GM18498 (cell line): ENCODE results near the gene MMP11.
"Not testable (repeated sequence)": the region's sequence is repeated elsewhere in the genome, so short reads cannot be mapped to it uniquely, and the experiment has no call there.

Experiments used
- ATAC-seq: cut with Tn5 transposase; IDR thresholded peaks from one replicate; pipeline ENCODE4 v1.9.1; 2021; ENCODE audit warnings: mild to moderate bottlenecking, moderate library complexity; ENCODE audit not compliant: unreplicated experiment

Gene MMP11, protein sequence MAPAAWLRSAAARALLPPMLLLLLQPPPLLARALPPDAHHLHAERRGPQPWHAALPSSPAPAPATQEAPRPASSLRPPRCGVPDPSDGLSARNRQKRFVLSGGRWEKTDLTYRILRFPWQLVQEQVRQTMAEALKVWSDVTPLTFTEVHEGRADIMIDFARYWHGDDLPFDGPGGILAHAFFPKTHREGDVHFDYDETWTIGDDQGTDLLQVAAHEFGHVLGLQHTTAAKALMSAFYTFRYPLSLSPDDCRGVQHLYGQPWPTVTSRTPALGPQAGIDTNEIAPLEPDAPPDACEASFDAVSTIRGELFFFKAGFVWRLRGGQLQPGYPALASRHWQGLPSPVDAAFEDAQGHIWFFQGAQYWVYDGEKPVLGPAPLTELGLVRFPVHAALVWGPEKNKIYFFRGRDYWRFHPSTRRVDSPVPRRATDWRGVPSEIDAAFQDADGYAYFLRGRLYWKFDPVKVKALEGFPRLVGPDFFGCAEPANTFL

DNA sequence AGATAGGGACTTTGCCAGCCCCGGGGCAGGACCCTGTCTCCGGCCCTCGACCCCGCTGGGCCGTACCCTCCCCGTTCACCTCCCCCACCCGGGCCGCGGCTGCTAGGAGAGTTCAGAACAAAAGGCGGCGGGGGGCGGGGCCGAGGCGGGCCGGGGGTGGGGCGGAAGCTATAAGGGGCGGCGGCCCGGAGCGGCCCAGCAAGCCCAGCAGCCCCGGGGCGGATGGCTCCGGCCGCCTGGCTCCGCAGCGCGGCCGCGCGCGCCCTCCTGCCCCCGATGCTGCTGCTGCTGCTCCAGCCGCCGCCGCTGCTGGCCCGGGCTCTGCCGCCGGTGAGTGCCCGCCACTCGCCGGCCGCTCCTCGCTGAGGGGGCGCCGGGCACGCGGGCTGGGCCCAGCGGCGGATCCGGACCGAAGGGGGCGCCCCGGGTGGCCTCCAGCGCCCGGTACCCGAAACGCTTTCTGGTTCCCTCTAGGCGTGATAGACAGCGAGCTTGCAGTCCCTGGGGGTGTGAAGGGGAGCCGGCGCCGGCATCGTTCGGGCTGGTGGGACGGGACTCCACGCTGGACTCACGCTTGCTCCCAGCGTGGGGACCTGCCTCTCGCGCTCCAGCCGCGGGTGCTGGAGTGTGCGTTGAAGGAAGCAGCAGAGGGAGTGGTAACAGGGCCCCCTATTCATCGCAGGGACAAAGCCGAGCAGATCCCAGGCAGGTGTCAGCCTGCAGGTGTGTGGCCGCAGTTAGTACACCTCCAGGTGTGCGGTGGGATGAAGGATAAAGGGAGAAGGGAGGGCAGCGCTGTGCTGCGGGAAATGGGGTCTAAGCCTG lies at the start of gene MMP11:
Gene MMP11, plus strand, starts transcription at position 201 of the 825 bp plus-strand sequence. Its CDS starts 22 bp downstream, at position 223.
- peak; percentile 41 for ATAC-seq

DNA sequence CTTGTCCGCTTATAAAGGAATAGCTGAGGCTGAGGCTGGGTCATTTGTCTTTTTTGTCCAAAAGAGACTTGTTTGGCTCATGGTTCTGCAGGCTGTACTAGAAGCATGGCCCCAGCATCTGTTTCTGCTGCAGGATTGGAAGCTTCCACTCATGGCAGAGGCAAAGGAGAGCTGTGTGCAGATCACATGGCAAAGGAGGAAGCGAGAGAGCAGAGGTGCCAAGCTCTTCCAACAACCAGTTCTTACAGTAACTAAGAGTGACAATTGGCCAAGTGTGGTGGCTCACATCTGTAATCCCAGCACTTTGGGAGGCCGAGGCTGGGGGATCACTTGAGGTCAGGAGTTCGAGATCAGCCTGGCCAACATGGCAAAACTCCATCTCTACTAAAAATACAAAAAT lies 44.5 kb upstream of the MMP11 start:
- not testable (repeated sequence) for ATAC-seq

DNA sequence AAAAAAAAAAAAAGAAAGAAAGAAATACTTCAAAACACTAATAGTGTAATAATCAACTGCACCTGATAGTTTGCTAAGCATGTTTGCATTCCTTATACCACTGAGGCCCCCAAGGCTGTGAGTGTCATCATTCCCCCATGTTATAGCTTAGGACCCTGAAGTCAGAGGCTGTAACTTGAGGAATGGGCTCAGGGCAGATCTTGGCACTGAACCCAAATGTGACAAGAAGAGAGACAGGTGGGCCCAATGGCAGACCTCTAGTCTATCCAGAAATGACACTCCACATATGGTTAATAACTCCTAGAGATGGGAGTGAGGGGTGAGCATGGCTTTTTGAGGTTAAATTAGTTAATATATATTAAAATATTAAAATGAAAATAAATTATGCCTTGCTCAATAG lies 35.0 kb upstream of the MMP11 start:
- no peak for ATAC-seq

DNA sequence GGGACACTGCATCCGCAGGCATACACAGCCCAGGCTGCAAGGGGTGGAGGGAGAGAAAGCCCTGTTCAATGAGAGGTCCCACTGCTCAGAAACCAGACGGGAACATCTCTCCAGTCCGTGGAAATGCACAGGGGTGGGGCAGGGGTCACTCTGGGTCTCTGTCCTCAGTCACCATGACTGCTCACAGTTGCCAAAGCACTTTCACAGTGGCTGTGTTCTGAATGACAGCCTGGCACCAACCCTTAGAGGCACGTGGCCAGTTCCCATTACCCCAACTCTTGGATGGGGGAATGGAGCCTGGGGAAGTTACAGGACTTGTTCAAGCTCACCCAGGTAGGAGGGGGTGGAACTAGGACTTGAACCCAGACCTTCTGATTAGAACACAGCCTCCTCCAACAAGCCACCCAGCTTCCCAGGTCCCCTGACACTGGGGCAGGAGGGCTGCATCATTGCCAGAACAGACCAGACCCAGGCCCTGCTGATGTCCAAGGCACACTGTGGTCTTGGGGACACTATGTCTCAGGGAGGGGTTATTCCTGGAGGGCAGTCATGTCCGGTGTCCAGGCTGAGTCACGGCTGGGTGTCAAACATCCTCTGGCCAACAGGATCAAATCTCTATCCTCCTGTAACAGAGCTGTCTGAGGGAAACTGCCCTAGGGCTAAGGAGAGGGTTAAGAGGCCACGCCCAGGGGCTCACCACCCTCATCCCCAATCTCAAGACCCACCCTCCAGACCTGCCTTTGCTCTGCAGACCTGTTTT lies 30.0 kb upstream of the MMP11 start:
- ATAC-seq, result no peak

DNA sequence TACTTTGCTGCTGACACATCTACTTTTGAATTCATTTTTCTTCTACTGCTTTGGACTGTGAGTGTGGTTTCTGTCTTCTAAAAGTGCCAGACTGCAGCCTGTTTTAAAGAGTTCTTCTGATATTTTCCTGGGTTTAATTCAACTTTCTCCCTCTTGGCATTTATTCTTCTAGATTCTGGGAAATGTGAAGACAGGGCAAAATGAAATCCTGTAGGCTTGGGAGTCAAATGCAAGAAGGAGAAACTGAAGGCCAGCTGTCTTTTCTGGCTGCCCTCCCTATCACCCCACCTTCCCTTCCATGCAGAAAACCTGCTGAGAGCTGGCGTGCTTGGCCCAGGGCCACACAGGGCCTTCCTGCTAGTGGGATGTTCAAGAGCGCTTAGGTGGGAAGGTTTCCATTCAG lies 29.3 kb upstream of the MMP11 start:
- no peak for ATAC-seq

DNA sequence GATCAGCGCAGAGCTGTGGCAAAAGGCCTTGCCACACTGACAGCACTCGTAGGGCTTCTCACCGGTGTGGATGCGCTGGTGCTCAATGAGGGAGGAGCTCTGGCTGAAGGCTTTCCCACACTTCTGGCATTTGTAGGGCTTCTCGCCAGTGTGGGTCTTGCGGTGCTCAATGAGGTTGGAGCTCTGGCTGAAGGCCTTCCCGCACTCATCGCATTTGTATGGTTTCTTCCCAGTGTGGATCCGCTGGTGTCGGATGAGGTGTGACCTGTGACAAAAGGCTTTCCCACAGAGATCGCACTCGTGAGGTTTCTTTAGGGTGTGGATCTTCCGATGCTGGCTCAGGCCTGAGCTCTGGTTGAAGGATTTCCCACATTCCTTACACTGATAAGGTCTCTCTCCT lies 28.6 kb upstream of the MMP11 start:
- no peak for ATAC-seq

DNA sequence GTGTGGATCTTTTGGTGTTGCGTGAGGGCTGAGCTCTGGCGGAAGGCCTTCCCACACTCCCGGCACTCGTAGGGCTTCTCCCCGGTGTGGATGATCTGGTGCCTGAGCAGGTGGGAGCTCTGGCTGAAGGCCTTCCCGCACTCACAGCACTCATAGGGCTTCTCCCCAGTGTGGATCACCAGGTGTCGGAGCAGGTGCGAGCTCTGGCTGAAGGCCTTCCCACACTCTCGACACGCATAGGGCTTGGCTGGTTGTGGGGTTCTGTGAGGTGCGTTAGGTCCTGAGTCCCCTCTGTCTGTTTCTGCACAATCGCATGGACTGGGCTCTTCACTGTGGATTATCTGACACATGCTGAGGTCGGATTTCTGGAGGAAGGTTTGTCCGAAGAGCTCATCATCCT lies 28.2 kb upstream of the MMP11 start:
- ATAC-seq, result no peak

DNA sequence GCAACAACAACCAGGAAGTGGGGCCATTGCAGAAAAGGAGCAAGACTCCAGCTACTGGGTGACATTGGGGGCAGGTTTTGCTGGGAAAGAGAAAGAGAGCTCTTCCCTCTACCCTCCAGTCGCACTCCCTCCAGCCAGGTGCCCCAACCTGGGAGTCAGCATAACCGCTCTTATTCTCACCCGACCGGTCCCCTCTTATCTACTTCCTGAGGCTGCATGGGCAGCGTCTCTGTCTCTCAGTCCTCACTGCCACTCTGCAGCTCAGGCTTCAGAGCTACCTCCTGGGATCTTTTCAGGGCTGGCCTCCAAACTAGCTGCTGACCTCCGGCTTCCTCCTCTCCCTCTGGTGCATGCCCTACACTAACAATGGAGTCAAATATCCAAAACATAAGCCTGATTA lies 26.9 kb upstream of the MMP11 start:
- no peak for ATAC-seq

DNA sequence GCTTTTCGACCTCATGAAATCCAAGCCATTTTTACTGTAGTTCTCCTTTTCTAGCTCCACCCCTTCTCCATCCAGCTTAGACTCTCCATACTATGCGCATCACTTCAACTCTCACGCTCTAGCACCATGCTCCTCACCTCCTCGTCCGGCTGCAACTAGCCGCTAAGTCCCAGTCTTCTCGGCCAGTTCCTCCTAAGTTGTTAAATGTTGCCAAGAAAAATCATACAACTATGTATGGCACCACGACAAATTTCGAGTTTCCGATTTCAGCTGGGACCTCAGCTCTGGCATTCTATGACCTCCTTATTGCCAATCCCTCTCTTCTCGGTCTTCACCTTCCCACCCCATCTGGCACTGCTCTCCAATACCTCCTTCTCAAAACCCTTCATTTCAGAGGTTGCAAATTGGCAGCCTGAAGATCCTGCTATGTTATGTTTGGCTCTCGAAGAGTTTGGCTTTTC lies 22.8 kb upstream of the MMP11 start:
- ATAC-seq, result no peak

DNA sequence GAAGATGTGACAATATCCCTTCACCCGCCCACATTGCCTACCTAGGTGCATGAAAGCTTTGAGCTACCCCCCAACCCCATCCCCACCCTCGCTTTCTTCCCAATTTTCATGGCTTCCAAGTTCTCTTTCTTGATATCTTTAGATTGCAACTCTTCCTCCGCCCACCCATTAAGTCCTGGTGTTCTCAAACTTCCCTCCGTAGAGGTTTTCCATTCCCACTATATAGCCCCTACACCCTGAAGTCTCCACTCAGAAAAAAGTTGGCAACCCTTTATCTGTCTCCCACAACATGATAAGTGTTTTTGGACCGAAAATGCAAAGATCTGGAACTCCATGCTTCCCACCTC lies 22.3 kb upstream of the MMP11 start:
- ATAC-seq, result no peak

DNA sequence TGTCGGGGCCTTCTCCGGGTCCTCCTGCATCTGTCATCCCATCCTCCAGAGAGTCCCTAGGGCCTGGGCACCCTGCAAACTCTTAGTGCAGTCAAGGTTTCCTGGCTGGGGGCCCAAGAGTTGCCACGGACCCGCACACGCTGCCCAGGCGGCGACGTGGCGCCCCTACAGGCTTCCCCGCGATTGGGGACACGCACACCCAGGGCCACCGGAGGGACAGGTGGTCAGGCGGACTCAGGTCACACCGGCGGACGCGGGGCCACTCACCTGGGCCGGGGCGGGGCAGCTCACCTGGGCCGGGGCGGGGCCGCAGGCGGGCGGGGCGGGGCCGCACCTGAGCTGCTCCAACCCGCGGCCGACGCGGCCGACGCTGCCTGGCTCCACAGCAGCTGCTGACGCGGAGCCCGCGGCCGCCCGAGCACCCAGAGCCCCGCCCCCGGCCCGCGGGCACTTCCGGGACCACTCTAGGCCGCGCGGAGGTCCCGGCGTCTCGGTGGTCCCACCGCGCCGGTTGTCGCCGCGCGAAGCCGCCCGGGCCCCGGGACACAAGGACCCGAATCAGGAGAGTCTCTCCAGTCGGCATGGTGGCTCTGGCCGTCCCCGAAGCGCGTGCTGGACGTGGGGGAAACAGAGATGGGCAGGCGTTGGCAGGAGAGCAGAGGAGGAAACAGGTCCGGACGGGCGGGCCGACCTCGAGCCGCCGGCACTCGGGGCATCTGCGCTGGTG lies 21.8 kb upstream of the MMP11 start, which contains the start of gene ZNF70:
Gene ZNF70, minus strand, starts transcription at position 399 of the 727 bp plus-strand sequence. CDS start 5,972 bp downstream, outside the sequence.
- ATAC-seq, result peak; percentile 90

DNA sequence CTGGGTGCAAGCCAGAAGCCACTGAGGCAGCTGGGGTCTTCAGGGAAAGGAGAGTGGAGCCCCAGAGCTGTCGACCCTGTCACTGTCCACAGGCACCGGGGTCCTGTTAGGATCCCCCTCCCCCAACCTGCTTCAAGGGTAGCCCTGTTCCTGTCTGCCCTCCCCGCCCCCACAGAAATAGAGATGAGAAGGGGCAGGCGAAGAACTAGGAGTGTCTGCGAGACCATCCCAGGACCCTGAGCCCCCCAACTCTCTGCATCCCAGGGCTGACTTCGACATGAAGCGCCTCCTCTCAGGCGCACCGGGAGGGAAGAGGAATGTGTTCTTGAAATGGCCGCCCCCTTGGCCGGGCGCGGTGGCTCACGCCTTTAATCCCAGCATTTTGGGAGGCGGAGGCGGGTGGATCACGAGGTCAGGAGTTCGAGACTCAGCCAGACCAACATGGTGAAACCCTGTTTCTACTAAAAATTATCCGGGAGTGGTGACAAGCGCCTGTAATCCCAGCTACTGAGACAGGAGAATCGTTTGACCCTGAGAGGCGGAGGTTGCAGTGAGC lies 21.1 kb upstream of the MMP11 start:
- peak; percentile 39 for ATAC-seq

DNA sequence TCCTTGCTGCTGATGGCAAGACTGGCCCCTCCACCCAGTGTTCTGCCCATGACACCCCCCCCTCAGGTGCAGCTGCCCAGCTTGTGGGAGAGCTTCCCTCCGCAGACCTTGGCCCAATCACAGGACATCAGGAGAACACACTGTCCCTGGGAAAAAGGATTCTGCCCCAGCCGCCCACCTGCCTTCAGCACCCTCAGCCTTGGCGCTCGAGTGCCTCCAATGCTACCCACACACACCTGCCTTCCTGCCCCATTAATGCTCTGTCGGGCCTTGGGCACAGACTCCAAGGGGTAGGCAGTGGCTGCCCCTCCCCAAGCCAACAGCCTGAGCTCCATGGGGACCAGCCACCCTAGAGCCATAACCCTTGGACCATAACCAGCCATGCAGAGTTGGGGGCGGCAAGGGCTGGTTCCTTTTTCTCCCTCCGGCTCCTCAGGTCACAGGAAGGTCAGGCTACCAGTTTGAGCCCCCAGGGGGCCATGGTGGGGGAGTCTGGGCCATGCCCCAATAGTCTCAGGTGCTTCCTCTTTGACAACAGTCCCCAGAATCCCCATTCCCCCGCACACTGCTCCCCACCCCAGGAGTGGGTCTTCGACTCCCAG lies 20.5 kb upstream of the MMP11 start:
- no peak for ATAC-seq

DNA sequence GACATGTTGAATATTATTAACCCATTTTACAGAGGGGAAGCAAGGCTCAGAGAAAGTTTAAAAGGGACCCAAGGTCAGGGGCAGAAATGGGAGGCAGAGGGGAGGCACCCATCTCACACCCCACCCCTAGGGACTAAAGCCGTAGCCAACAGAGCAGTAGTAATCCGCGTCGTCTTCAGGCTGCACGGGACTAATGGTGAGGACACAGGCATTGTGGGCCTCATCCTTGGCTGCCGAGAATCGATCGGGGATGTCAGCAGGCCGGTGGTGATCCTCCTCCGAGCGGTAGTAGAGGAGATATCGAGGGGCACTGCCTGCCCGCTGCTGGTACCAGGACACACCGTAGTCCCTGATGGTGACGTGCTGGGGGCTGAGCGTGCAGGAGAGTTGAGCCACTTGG lies 19.9 kb upstream of the MMP11 start:
- no peak for ATAC-seq

DNA sequence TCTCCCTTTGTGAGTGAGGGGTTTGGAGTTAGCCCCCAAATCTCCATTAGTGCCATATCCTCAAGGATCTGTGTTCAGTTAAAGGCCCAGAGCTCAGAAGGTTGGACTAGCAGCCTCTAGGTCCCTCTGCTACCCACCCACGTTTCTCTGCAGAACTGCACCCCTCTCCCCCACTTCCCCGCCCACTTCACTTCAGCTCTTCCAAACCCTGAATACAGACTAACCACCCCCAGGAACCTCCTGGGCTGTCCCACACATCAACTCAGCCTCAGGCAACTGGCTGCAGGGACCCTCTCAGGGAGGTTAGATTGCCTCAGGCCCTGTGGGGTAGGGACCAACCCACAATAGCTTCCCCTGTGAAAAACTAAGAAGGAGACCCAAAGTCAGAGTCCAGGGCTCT lies 19.3 kb upstream of the MMP11 start:
- no peak for ATAC-seq

DNA sequence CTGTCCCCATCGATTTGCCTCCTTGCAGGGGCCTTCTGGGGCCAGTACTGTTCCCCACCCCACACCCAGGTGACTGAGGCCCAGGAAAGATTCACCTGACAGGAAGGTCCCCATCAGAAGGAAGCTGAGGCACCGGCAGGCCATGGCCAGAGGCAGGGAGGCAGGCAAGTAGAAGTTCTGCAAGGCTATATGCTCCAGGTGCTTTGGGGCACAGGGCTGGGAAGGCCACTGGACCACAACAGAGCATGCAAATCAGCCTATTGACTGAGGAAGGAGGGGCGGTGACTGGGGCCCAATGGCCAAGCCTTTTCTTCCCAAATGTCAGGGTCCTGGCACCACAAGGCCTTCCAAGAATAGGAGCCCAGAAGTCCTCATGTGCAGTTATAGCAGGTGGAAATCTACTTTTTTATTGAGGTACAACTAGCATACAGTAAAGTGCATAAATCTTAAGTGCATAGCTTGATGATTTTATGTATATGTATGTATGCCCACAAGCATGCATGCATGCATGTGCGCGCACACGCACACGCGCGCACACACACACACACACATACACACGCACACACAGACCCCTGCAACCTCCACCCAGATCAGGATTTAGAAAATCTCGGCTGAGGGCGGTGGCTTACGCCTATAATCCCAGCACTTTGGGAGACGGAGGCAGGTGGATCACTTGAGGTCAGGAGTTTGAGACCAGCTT lies 18.3 kb upstream of the MMP11 start, which contains the start of gene VPREB3:
Gene VPREB3, minus strand, starts transcription at position 206 of the 700 bp plus-strand sequence. Its CDS starts 62 bp downstream, at position 144.
- no peak for ATAC-seq

DNA sequence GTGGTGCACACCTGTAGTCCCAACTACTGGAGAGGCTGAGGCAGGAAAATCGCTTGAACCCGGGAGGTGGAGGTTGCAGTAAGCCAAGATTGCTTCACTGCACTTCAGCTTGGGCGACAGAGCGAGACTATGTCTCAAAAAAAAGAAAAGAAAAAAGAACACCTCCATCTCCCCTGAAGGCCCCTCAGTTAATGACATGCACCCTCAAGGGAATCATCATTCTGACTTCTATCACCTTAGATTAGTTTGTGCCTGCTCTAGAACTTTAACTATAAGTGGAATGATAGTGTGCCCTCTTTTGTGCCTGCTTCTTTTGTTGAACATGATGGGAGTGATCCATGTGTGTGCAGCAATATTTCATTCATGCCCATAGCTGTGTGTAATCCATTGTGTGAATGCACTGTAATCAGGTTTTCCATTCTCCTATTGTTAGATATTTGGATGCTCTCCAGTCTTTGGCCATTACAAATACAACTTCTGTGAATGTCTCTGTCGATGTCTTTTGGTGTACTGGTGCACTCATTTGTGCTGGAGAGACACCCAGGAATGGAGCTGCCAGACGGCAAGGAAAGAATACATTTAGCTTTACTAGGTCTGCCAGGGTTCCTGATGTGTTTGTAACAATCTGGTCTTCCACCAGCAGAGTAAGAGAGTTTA lies 17.5 kb upstream of the MMP11 start:
- no peak for ATAC-seq

DNA sequence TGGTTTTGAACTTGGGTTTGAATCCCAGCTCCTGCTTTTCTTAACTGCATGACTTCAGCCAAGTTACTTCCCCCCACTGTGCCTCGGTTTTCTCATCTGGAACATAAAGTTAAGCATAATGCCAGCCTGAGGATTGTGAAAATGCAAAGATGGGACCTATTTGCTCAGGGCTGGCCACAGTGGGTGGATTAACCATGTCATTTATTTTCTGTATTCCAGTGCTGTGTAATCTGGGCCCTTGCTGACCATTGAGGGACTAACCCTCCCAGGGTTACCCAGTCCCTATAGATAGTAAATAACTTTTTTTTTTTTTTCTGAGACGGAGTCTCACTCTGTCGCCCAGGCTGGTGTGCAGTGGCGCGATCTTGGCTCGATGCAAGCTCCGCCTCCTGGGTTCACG lies 16.9 kb upstream of the MMP11 start:
- ATAC-seq, result no peak
